H9 (cell line): ENCODE measurements around the gene PRKACA. TPM values are rescaled to one million over a fixed set of nuclear protein-coding genes. Genes with fewer than 3 reads are reported as not detected.

Experiments used
- DNase-seq: peaks from one replicate; pipeline ENCODE4 v3.0.0-alpha.2; 2017
- H2AFZ ChIP-seq: one replicate; pipeline ENCODE4 v1.6.1; 2013; ENCODE audit warnings: mild to moderate bottlenecking, low read length, control low read depth, moderate library complexity
- H2AK5ac ChIP-seq: 2 replicates; pipeline ENCODE4 v1.6.1; 2013; ENCODE audit warnings: low read length, control low read depth, mixed read lengths; ENCODE audit not compliant: insufficient read length
- H2BK120ac ChIP-seq: one replicate; pipeline ENCODE4 v1.6.1; 2013; ENCODE audit warnings: low read depth, mild to moderate bottlenecking, low read length, control low read depth, inconsistent platforms; ENCODE audit not compliant: poor library complexity, severe bottlenecking
- H2BK12ac ChIP-seq: 2 replicates; pipeline ENCODE4 v1.6.1; 2013; ENCODE audit warnings: low read length, control low read depth, mixed read lengths, low read depth; ENCODE audit not compliant: insufficient read length
- H2BK15ac ChIP-seq: 2 replicates; pipeline ENCODE4 v1.6.1; 2013; ENCODE audit warnings: low read depth, low read length, control low read depth
- H2BK20ac ChIP-seq: one replicate; pipeline ENCODE4 v1.6.1; 2013; ENCODE audit warnings: low read depth, mild to moderate bottlenecking, low read length, control low read depth, inconsistent platforms; ENCODE audit not compliant: poor library complexity, severe bottlenecking
- H2BK5ac ChIP-seq: 2 replicates; pipeline ENCODE4 v1.6.1; 2013; ENCODE audit warnings: low read length, control low read depth, mixed read lengths; ENCODE audit not compliant: insufficient read length
- H3K14ac ChIP-seq: 2 replicates; pipeline ENCODE4 v1.6.1; 2013; ENCODE audit warnings: low read length, control low read depth; ENCODE audit not compliant: insufficient read depth
- H3K18ac ChIP-seq: 2 replicates; pipeline ENCODE4 v1.6.1; 2013; ENCODE audit warnings: low read depth, mild to moderate bottlenecking, mixed read lengths, low read length, control low read depth; ENCODE audit not compliant: insufficient read length
- H3K23ac ChIP-seq: 2 replicates; pipeline ENCODE4 v1.6.1; 2013; ENCODE audit warnings: low read length, control low read depth, mixed read lengths, low read depth; ENCODE audit not compliant: insufficient read length
- H3K23me2 ChIP-seq: 2 replicates; pipeline ENCODE4 v1.6.1; 2013; ENCODE audit warnings: low read depth, mild to moderate bottlenecking, mixed read lengths, low read length, control low read depth; ENCODE audit not compliant: insufficient read length, poor library complexity, severe bottlenecking
- H3K27ac ChIP-seq: 2 replicates; pipeline ENCODE4 v1.5.1; 2013; ENCODE audit warnings: low read length, control low read depth, mixed read lengths, low read depth; ENCODE audit not compliant: insufficient read length
- H3K27me3 ChIP-seq: 2 replicates; pipeline ENCODE4 v1.6.1; 2013; ENCODE audit warnings: low read length, control low read depth, inconsistent platforms; ENCODE audit not compliant: insufficient read depth
- H3K4ac ChIP-seq: 2 replicates; pipeline ENCODE4 v1.6.1; 2013; ENCODE audit warnings: low read depth, mild to moderate bottlenecking, control low read depth, inconsistent platforms, low read length, moderate library complexity
- H3K4me1 ChIP-seq: 2 replicates; pipeline ENCODE4 v1.6.1; 2013; ENCODE audit warnings: low read length, control low read depth, inconsistent platforms; ENCODE audit not compliant: insufficient read depth
- H3K4me2 ChIP-seq: 2 replicates; pipeline ENCODE4 v1.6.1; 2013; ENCODE audit warnings: low read length, control low read depth, mixed read lengths; ENCODE audit not compliant: insufficient read length, insufficient read depth
- H3K56ac ChIP-seq: 2 replicates; pipeline ENCODE4 v1.6.1; 2013; ENCODE audit warnings: low read depth, mild to moderate bottlenecking, mixed read lengths, low read length, control low read depth; ENCODE audit not compliant: insufficient read length
- H3K79me1 ChIP-seq: 2 replicates; pipeline ENCODE4 v1.6.1; 2013; ENCODE audit warnings: low read depth, mild to moderate bottlenecking, moderate library complexity, low read length, control low read depth, inconsistent platforms; ENCODE audit not compliant: insufficient read depth, poor library complexity, severe bottlenecking
- H3K79me2 ChIP-seq: 2 replicates; pipeline ENCODE4 v1.6.1; 2013; ENCODE audit warnings: low read length, control low read depth, inconsistent platforms; ENCODE audit not compliant: insufficient read depth
- H3K9ac ChIP-seq: 2 replicates; pipeline ENCODE4 v1.6.1; 2013; ENCODE audit warnings: low read length, control low read depth, mixed read lengths; ENCODE audit not compliant: insufficient read length; ENCODE audit errors: extremely low read depth
- H3K9me3 ChIP-seq: one replicate; pipeline ENCODE4 v1.6.1; 2013; ENCODE audit warnings: low read depth, low read length, inconsistent platforms; ENCODE audit not compliant: control insufficient read depth
- H3T11ph ChIP-seq: one replicate; pipeline ENCODE4 v1.6.1; 2013; ENCODE audit warnings: mild to moderate bottlenecking, low read length, control low read depth, inconsistent platforms
- H4K20me1 ChIP-seq: one replicate; pipeline ENCODE4 v1.6.1; 2013; ENCODE audit not compliant: control insufficient read depth, insufficient read length, insufficient read depth
- H4K5ac ChIP-seq: 2 replicates; pipeline ENCODE4 v1.6.1; 2013; ENCODE audit warnings: low read depth, mild to moderate bottlenecking, mixed read lengths, low read length, control low read depth; ENCODE audit not compliant: insufficient read length
- H4K8ac ChIP-seq: replicated peaks from 2 replicates; pipeline ENCODE4 v1.6.1; 2013; ENCODE audit warnings: low read length, control low read depth, mixed read lengths, low read depth; ENCODE audit not compliant: insufficient read length
- H4K91ac ChIP-seq: 2 replicates; pipeline ENCODE4 v1.6.1; 2013; ENCODE audit warnings: low read depth, mild to moderate bottlenecking, moderate library complexity, mixed read lengths, low read length, control low read depth; ENCODE audit not compliant: insufficient read length
- H3K27ac Mint-ChIP-seq, 3 experiments: 2 replicates in 2 of 3; 3 replicates in 1 of 3; pipeline ENCODE4 v1.8.0; 2020 to 2021; ENCODE audit warnings: mixed read lengths in 3 of 3, mild to moderate bottlenecking in 1 of 3, moderate library complexity in 1 of 3
- H3K27me3 Mint-ChIP-seq: 2 replicates; pipeline ENCODE4 v1.8.0; 2021; ENCODE audit warnings: low read depth, mild to moderate bottlenecking, moderate library complexity, mixed read lengths
- H3K36me3 Mint-ChIP-seq, 3 experiments: 2 replicates in 2 of 3; 3 replicates in 1 of 3; pipeline ENCODE4 v1.8.0; 2020 to 2021; ENCODE audit warnings: low read depth in 3 of 3, mixed read lengths in 3 of 3; ENCODE audit not compliant: insufficient read depth in 1 of 3
- H3K4me1 Mint-ChIP-seq, 2 experiments: 2 replicates each; pipeline ENCODE4 v1.8.0; 2020; ENCODE audit warnings: mixed read lengths in 2 of 2
- H3K4me3 Mint-ChIP-seq, 2 experiments: 2 replicates in 1 of 2; 3 replicates in 1 of 2; pipeline ENCODE4 v1.8.0; 2020 to 2021; ENCODE audit warnings: mild to moderate bottlenecking in 2 of 2, mixed read lengths in 2 of 2, moderate library complexity in 1 of 2
- H3K9me3 Mint-ChIP-seq, 2 experiments: 2 replicates in 1 of 2; 3 replicates in 1 of 2; pipeline ENCODE4 v1.8.0; 2020; ENCODE audit warnings: mild to moderate bottlenecking in 2 of 2, mixed read lengths in 2 of 2, moderate library complexity in 1 of 2
- CTCF ChIP-seq: fragments of 200-600 bp; sonication (generic); conservative IDR thresholded peaks from 3 replicates; pipeline ENCODE4 v1.8.0; 2021; ENCODE audit warnings: antibody characterized with exemption, mild to moderate bottlenecking
- WGBS: extraction: QIAGEN DNeasy Blood & Tissue Kit; methylation state at CpG from one replicate; pipeline ENCODE4 v1.1.7; 2013; ENCODE audit warnings: missing lambda C conversion rate, low lambda C conversion rate, mixed read lengths; ENCODE audit not compliant: insufficient read length; ENCODE audit errors: extremely low coverage; 5-methylcytosine and 5-hydroxymethylcytosine counted together
- total RNA-seq: library from RNA; stranded (reverse); gene quantifications from 2 replicates; pipeline ENCODE4 v1.2.1, GENCODE V29; 2021

PRKACA gene
- total RNA-seq, 1 experiment from 2014 or later: 51.8 TPM

- Histone ChIP-seq H2BK20ac (no peak overlapping the region), H4K8ac (no peak overlapping the region), H4K5ac (no peak overlapping the region), H2BK5ac (no peak overlapping the region), H3T11ph (no peak overlapping the region), H3K4me1 (no peaks in the 10 kb centered on the region; the same call in 1 of the 2 replicates), H3K23me2 (peaks cover 4% of the 10 kb centered on the region), H3K18ac (no peak overlapping the region), H3K79me2 (no peaks in the 10 kb centered on the region), H3K79me1 (no peaks in the 10 kb centered on the region), H3K4ac (no peak overlapping the region), H3K27ac (no peak overlapping the region), H3K27me3 (peaks cover 7% of the 10 kb centered on the region), H3K14ac (no peak overlapping the region), H4K20me1 (no peaks in the 10 kb centered on the region), H3K23ac (no peak overlapping the region), H2BK12ac (no peak overlapping the region), H4K91ac (no peak overlapping the region), H2AK5ac (no peak overlapping the region), H3K9me3 (no peaks in the 10 kb centered on the region), H3K4me2 (no peak overlapping the region), H2AFZ (no peak overlapping the region), H3K9ac (no peak overlapping the region), H3K56ac (no peak overlapping the region), H2BK15ac (no peak overlapping the region), H2BK120ac (no peak overlapping the region)
- Mint-ChIP-seq H3K27ac (no peak overlapping the region), H3K9me3 (no peaks in the 10 kb centered on the region; a peak in 2 of 5 replicates), H3K4me3 (no peak overlapping the region), H3K4me1 (peaks cover 6 to 14% of the 10 kb centered on the region in 2 experiments; a peak in 3 of 4 replicates), H3K36me3 (no peaks in the 10 kb centered on the region), H3K27me3 (peaks cover 35% of the 10 kb centered on the region)
- no peak for TF ChIP-seq CTCF
- no CpG with 5 or more reads among the region's 7 CpGs for WGBS
- no peak for DNase-seq
Observed at GRCh38 chr19:14063105-14063504, 54.5 kb downstream of the PRKACA start.
